Measurements from ENCODE around the gene COL4A2. TPM values are rescaled to one million over a fixed set of nuclear protein-coding genes. Genes with fewer than 3 reads are reported as not detected.

Gene COL4A2
- total and polyA plus RNA-seq, 4 donors, result 8.0 to 45.2 (median 40.3) TPM

DNA sequence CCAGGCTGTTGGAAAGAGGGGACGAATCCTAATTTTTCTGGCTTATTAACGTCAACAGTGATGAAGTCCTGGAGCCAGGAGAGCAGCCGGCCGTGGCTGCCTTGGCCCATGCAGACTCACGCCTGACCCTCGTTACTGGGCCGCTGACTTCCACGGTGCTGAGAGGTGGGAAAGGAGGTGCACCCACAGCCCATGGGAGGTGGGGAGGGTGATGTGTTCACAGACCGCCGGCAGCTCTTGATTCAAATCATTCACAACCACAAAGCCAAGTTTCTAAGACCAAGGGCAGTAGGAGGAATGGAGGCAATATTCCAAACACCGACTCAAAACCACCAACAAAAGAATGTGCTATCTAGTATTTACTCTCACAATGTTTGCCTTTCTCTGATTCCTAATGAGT lies 24.3 kb downstream of the COL4A2 start:
- peaks cover 0 to 2% (median 0%) of the 10 kb centered on the region in 4 donors for H3K36me3 ChIP-seq (ENCODE audit: control insufficient read depth in 4 of 4, insufficient read depth in 3 of 4, low read depth in 1 of 4, low read length in 3 of 4)
- H3K4me1 ChIP-seq (ENCODE audit: control insufficient read depth in 4 of 4, insufficient read depth in 4 of 4, low read length in 3 of 4), result no peaks in the 10 kb centered on the region
- peaks cover 0 to 5% (median 0%) of the 10 kb centered on the region in 4 donors for H3K27me3 ChIP-seq (ENCODE audit: control insufficient read depth in 4 of 4, insufficient read depth in 4 of 4, low read length in 3 of 4)
- H3K27ac ChIP-seq (ENCODE audit: low read depth in 1 of 2, low read length in 2 of 2), result no peak overlapping the region
- TF ChIP-seq, protein P1, sequence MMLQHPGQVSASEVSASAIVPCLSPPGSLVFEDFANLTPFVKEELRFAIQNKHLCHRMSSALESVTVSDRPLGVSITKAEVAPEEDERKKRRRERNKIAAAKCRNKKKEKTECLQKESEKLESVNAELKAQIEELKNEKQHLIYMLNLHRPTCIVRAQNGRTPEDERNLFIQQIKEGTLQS (IDR thresholded peaks at IDR 0.05), result no peak
- no peak for TF ChIP-seq RAD21 (IDR thresholded peaks at IDR 0.05)
- TF ChIP-seq GABPA (IDR thresholded peaks at IDR 0.05 in 1 of 2, conservative IDR thresholded peaks at IDR 0.05 in 1 of 2), result no peak
- no peak for TF ChIP-seq TAF1 (conservative IDR thresholded peaks at IDR 0.05)
- TF ChIP-seq FOXA2 (IDR thresholded peaks at IDR 0.05), result no peak
- no peak for TF ChIP-seq JUND (IDR thresholded peaks at IDR 0.05)
- no peak for TF ChIP-seq YY1 (IDR thresholded peaks at IDR 0.05)
- no peak for TF ChIP-seq HNF4G (IDR thresholded peaks at IDR 0.05)
- no peak for TF ChIP-seq RXRA (IDR thresholded peaks at IDR 0.05)
- TF ChIP-seq, protein P2, sequence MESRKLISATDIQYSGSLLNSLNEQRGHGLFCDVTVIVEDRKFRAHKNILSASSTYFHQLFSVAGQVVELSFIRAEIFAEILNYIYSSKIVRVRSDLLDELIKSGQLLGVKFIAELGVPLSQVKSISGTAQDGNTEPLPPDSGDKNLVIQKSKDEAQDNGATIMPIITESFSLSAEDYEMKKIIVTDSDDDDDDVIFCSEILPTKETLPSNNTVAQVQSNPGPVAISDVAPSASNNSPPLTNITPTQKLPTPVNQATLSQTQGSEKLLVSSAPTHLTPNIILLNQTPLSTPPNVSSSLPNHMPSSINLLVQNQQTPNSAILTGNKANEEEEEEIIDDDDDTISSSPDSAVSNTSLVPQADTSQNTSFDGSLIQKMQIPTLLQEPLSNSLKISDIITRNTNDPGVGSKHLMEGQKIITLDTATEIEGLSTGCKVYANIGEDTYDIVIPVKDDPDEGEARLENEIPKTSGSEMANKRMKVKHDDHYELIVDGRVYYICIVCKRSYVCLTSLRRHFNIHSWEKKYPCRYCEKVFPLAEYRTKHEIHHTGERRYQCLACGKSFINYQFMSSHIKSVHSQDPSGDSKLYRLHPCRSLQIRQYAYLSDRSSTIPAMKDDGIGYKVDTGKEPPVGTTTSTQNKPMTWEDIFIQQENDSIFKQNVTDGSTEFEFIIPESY (IDR thresholded peaks at IDR 0.05), result no peak
- TF ChIP-seq, protein P3, sequence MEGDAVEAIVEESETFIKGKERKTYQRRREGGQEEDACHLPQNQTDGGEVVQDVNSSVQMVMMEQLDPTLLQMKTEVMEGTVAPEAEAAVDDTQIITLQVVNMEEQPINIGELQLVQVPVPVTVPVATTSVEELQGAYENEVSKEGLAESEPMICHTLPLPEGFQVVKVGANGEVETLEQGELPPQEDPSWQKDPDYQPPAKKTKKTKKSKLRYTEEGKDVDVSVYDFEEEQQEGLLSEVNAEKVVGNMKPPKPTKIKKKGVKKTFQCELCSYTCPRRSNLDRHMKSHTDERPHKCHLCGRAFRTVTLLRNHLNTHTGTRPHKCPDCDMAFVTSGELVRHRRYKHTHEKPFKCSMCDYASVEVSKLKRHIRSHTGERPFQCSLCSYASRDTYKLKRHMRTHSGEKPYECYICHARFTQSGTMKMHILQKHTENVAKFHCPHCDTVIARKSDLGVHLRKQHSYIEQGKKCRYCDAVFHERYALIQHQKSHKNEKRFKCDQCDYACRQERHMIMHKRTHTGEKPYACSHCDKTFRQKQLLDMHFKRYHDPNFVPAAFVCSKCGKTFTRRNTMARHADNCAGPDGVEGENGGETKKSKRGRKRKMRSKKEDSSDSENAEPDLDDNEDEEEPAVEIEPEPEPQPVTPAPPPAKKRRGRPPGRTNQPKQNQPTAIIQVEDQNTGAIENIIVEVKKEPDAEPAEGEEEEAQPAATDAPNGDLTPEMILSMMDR (IDR thresholded peaks at IDR 0.05; ENCODE audit: low read depth, low read length, missing input control), result no peak
- no peak for TF ChIP-seq FOXA1 (IDR thresholded peaks at IDR 0.05)
- TF ChIP-seq, protein P4, sequence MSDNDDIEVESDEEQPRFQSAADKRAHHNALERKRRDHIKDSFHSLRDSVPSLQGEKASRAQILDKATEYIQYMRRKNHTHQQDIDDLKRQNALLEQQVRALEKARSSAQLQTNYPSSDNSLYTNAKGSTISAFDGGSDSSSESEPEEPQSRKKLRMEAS (IDR thresholded peaks at IDR 0.05), result no peak
- no peak for TF ChIP-seq HNF4A (conservative IDR thresholded peaks at IDR 0.05)
- no peak for TF ChIP-seq NR2F2 (IDR thresholded peaks at IDR 0.05)
- TF ChIP-seq, protein P5, sequence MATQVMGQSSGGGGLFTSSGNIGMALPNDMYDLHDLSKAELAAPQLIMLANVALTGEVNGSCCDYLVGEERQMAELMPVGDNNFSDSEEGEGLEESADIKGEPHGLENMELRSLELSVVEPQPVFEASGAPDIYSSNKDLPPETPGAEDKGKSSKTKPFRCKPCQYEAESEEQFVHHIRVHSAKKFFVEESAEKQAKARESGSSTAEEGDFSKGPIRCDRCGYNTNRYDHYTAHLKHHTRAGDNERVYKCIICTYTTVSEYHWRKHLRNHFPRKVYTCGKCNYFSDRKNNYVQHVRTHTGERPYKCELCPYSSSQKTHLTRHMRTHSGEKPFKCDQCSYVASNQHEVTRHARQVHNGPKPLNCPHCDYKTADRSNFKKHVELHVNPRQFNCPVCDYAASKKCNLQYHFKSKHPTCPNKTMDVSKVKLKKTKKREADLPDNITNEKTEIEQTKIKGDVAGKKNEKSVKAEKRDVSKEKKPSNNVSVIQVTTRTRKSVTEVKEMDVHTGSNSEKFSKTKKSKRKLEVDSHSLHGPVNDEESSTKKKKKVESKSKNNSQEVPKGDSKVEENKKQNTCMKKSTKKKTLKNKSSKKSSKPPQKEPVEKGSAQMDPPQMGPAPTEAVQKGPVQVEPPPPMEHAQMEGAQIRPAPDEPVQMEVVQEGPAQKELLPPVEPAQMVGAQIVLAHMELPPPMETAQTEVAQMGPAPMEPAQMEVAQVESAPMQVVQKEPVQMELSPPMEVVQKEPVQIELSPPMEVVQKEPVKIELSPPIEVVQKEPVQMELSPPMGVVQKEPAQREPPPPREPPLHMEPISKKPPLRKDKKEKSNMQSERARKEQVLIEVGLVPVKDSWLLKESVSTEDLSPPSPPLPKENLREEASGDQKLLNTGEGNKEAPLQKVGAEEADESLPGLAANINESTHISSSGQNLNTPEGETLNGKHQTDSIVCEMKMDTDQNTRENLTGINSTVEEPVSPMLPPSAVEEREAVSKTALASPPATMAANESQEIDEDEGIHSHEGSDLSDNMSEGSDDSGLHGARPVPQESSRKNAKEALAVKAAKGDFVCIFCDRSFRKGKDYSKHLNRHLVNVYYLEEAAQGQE (IDR thresholded peaks at IDR 0.05), result no peak
- no peak overlapping the region for H3K9ac ChIP-seq (ENCODE audit: low read depth in 1 of 2, low read length in 2 of 2)
- no peak for DNase-seq (ENCODE audit: low spot score)
- no peak overlapping the region for H3K4me3 ChIP-seq (ENCODE audit: low read depth in 1 of 3, low read length in 3 of 3)
- no peaks in the 10 kb centered on the region for H3K9me3 ChIP-seq (ENCODE audit: control insufficient read depth in 4 of 4, low read length in 3 of 4)
- WGBS, result 65% methylated on average over 11 of the region's 11 CpGs

DNA sequence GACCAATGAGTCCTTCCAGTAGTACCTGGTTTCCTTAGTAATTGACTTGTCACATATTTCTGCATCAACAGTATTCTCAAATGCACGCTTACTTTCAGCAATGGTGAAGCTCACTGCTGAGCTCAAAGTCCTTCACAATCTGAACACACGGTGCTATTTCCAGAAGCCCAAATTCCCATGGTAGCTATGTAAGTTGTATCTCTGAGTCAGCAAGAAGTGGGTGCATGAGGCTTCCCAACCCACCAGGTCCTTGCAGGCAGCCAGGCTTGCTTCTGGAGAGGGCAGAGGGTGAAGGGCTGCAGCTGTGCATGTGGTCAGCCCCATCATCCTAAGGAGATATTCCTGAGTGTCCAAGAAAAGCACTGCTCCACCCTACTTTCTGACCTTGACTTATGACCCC lies 25.7 kb downstream of the COL4A2 start:
- DNase-seq (ENCODE audit: low spot score), result no peak
- WGBS, result 73% methylated on average over 2 of the region's 2 CpGs
- no peak overlapping the region for H3K27ac ChIP-seq (ENCODE audit: low read depth in 1 of 2, low read length in 2 of 2)
- peaks cover 0 to 5% (median 0%) of the 10 kb centered on the region in 4 donors for H3K27me3 ChIP-seq (ENCODE audit: control insufficient read depth in 4 of 4, insufficient read depth in 4 of 4, low read length in 3 of 4)
- no peak for TF ChIP-seq RXRA (IDR thresholded peaks at IDR 0.05)
- H3K4me3 ChIP-seq (ENCODE audit: low read depth in 1 of 3, low read length in 3 of 3), result no peak overlapping the region
- H3K36me3 ChIP-seq (ENCODE audit: control insufficient read depth in 4 of 4, insufficient read depth in 3 of 4, low read depth in 1 of 4, low read length in 3 of 4), result peaks cover 0 to 2% (median 0%) of the 10 kb centered on the region in 4 donors
- no peaks in the 10 kb centered on the region for H3K9me3 ChIP-seq (ENCODE audit: control insufficient read depth in 4 of 4, low read length in 3 of 4)
- no peak overlapping the region for H3K9ac ChIP-seq (ENCODE audit: low read depth in 1 of 2, low read length in 2 of 2)
- H3K4me1 ChIP-seq (ENCODE audit: control insufficient read depth in 4 of 4, insufficient read depth in 4 of 4, low read length in 3 of 4), result no peaks in the 10 kb centered on the region

Data from liver (tissue), 9 donors.